NCI-H524 treated with DMSO at 0.1 percent for 48 hours (cell line): ENCODE data around the gene EEF1AKMT4.

Experiments used
- DNase-seq: peaks from one replicate; lab custom pipeline; 2025; lab: John Stamatoyannopoulos, UW

Gene EEF1AKMT4

GRCh38 chr3:184236033-184236410, 13.4 kb upstream of the EEF1AKMT4 start:
- DNase-seq = no peak

DNA sequence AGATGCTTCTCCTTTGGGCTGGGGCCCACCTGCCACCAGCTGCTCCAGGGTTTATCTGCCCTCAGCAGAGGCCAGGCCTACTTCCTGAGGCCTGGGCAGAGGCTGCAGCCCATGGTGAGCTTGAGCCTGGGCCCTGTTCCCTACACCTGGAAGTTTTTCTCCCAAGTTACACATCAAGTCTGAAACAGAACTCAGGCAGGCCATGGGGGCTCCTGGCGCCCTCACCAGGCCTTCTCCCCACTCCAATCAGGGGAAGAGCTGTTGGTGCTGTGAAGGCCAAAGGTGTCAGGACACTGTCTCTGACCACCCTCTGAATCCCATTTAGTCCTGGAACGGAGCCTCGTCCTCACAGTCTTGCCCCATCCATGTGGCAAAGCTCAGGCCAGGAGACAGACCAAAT, 12.8 kb upstream of the EEF1AKMT4 start:
- peak; percentile 5 for DNase-seq

- no peak for DNase-seq
These were observed 12.3 kb upstream of the EEF1AKMT4 start for GRCh38 chr3:184237211-184237610.

- no peak for DNase-seq
These were observed 11.7 kb upstream of the EEF1AKMT4 start for GRCh38 chr3:184237807-184238206.

DNA sequence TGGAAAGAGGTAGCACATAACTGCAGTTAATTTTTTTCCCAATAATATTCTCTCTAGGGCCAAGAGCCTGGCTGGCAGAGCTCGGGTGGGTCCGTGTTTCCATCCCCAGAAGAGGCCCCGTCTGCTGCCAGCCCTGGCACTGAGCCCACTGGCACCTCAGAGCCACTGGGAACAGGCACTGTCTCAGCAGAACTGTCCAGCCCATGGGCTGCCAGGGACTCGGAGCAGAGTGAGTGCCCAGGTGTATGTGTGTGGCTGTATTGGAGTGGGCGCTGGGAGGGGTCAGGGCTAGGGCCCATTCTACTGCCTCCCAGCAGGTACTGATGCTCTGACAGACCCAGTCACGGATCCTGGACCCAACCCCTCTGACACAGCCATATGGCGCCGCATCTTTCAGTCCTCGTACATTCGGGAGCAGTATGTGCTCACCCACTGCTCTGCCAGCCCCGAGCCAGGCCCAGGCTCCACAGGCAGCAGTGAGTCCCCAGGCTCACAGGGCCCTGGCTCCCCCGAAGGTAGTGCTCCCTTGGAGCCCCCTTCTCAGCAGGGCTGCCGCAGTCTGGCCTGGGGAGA, 11.1 kb upstream of the EEF1AKMT4 start:
- DNase-seq = no peak

GRCh38 chr3:184239221-184239620, 10.3 kb upstream of the EEF1AKMT4 start:
- no peak for DNase-seq

- DNase-seq = no peak
These were observed 9.8 kb upstream of the EEF1AKMT4 start for GRCh38 chr3:184239708-184240107.

GRCh38 chr3:184240384-184241140, 8.9 kb upstream of the EEF1AKMT4 start:
- no peak for DNase-seq

DNA sequence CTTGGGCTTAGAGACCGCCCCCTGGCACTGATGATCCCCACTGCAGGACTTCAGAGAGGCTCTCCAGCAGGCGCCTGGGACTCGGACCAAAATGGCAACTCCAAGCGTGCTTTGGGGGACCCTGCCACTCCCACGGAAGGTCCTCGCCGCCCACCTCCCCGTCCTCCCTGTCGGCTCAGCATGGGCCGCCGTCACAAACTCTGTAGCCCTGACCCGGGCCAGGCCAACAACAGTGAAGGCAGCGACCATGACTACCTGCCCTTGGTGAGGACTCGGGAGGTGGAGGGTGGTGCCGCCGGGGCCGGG, 8.4 kb upstream of the EEF1AKMT4 start:
- DNase-seq = no peak

DNA sequence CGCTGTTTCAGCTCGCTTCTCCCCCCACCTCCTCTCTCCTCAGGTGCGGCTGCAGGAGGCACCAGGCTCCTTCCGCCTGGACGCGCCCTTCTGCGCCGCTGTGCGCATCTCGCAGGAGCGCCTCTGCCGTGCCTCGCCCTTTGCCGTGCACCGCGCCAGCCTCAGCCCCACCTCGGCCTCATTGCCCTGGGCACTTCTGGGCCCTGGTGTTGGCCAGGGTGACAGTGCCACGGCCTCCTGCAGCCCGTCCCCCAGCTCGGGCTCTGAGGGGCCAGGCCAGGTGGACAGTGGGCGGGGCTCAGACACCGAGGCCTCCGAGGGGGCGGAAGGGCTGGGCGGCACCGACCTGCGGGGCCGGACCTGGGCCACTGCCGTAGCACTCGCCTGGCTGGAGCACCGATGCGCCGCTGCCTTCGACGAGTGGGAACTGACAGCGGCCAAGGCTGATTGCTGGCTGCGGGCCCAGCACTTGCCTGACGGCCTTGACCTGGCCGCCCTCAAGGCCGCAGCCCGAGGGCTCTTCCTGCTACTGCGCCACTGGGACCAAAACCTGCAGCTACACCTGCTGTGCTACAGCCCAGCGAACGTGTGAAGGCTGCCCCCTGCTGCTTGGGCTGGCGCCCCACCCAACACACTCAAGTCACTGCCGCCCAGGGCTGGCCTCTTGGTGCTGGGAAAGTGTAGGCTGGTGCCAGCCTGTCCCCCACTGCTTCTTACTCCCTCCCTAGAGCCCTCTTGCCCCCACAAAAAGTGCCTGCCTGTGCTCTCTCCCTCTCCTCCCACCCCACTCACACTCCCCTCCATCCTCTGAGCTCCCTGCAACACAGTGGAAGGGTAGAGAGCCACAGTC, 7.8 kb upstream of the EEF1AKMT4 start:
- DNase-seq = peak; percentile 7

GRCh38 chr3:184242297-184242685, 7.2 kb upstream of the EEF1AKMT4 start:
- DNase-seq = no peak

GRCh38 chr3:184248454-184249411, 739 bp upstream of the EEF1AKMT4 start, which contains the start of gene ALG3:
Gene ALG3 (minus strand): TSS chr3:184248962. CDS start chr3:184248940, 22 bp downstream.
- peak; percentile 39 for DNase-seq

DNA sequence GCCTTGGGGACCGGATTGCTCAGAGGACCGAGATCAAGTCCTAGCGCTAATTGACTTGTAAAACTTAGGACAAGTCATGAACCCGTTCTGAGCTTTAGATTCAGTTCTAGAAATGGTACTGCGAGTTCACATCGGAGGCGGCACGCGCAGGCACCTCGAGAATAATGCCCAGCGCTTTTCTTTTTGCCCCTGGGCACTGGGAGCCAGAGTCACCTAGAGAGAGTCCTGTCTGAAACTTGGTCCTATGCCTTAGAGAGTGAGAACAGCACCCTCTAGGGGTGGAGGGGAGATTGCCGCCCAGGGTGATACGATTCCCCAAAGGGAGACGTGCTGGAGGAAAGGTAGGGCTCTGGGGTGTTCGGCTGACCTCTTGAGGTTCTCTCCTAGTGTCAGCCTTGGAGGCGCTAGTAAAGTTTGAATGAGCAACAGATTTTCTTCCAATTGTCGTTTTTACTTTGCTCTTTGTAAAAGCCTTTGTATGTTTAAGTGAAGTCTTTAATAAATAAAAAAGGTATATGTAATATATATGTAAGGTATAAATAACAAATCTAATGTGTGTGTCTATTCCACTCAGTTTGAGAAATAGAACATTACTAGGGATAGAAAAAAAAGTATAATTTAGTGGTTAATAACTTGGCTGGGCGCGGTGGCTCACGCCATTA, 826 bp downstream of the EEF1AKMT4 start:
- DNase-seq = peak; percentile 78

- DNase-seq = peak; percentile 95
These were observed 6.0 kb downstream of the EEF1AKMT4 start for GRCh38 chr3:184255291-184256039.

- DNase-seq = no peak
These were observed 7.8 kb downstream of the EEF1AKMT4 start for GRCh38 chr3:184257083-184257915.

- DNase-seq = no peak
These were observed 9.5 kb downstream of the EEF1AKMT4 start for GRCh38 chr3:184258926-184259325.

GRCh38 chr3:184259396-184259877, 10.0 kb downstream of the EEF1AKMT4 start:
- DNase-seq = no peak

DNA sequence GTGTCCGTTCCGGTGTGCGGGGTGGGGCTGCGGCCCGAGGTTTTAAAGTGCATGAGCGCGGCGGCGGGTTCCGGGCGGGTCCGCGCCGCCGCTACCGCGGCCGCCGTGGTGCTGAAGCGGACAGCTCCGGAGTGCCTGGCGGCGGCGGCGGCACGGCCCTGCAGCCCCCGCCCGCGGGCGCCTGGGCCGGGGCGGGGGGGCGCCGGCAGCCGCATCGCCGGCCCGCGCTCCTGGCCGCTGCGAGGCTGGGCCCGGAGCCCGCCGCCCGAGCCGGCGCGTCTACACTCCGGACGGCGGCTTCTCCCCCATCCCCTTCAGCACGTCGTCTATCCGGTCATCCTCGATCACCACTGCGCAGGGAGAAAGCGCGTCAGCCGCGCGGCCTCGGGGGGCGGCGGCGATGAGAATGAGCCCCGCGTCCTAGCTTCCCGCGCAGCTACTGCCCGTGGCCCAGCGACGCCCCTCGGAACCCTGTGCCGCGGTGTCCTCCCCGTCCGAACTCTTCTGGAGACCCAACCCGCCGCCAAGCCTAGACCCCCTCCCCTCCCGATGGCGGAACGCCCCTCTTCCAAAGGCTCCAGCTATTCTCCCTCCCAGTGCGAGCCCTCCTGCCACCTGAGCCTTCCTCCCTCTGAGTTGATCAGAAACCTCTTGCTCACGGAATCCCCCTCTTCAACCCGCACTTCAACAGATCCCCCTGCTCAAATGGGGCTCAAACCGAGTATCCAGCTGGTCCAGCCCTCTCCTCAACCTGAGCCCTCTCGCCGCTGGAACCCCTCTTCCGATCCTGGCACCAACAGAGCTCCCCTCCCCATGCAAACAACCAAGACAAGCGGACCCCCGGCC, 10.6 kb downstream of the EEF1AKMT4 start:
- DNase-seq = peak; percentile 15
